Thoracic aorta (tissue), 2 donors: ENCODE data around the gene TBC1D23. TPM values are rescaled to one million over a fixed set of nuclear protein-coding genes. Genes with fewer than 3 reads are reported as not detected.

Source experiments
- ATAC-seq: fragments of 150-250 bp; one replicate; pipeline ENCODE4 v1.8.0; 2017; ENCODE audit warnings: low read depth; ENCODE audit not compliant: insufficient number of reproducible peaks, low FRiP score
- DNase-seq: peaks from one replicate; pipeline ENCODE4 v3.0.0-alpha.2; 2020; ENCODE audit warnings: low spot score
- H3K27ac ChIP-seq, 2 donors: fragments of 200-600 bp; sonication (generic); 1 replicate in 1 of 2; 2 replicates in 1 of 2; pipeline ENCODE4 v1.5.1; 2016; ENCODE audit warnings: mild to moderate bottlenecking in 2 of 2, moderate library complexity in 2 of 2
- H3K27me3 ChIP-seq: fragments of 200-600 bp; sonication (generic); replicated peaks from 2 replicates; pipeline ENCODE4 v1.6.0; 2016; ENCODE audit warnings: mild to moderate bottlenecking; ENCODE audit not compliant: insufficient read depth
- H3K36me3 ChIP-seq: fragments of 200-600 bp; sonication (generic); one replicate; pipeline ENCODE4 v1.5.1; 2016
- H3K4me1 ChIP-seq, 2 donors: fragments of 200-600 bp; sonication (generic); 1 replicate in 1 of 2; 2 replicates in 1 of 2; pipeline versions ENCODE4 v1.5.1 to v1.6.0; 2016; ENCODE audit warnings: low read depth in 2 of 2, mild to moderate bottlenecking in 1 of 2; ENCODE audit not compliant: control insufficient read depth in 1 of 2
- H3K4me3 ChIP-seq: fragments of 200-600 bp; sonication (generic); 2 replicates; pipeline ENCODE4 v1.5.1; 2016; ENCODE audit warnings: mild to moderate bottlenecking
- H3K9me3 ChIP-seq: fragments of 200-600 bp; sonication (generic); 2 replicates; pipeline ENCODE4 v1.5.1; 2016
- total RNA-seq, 2 donors: library from RNA; depleted of rRNA; stranded (reverse); fragments of >200 nt; gene quantifications; one replicate each; pipeline versions ENCODE4 v1.1.0 to v1.2.3, GENCODE V29; 2016
- TF ChIP-seq, protein P1 (sequence below): fragments of 200-600 bp; sonication (generic); IDR thresholded peaks from one replicate; pipeline ENCODE4 v1.5.1; 2019; ENCODE audit warnings: antibody characterized with exemption

The TBC1D23 gene
- total RNA-seq, 2 donors from 2014 or later, result 22.6 to 53.3 TPM

DNA sequence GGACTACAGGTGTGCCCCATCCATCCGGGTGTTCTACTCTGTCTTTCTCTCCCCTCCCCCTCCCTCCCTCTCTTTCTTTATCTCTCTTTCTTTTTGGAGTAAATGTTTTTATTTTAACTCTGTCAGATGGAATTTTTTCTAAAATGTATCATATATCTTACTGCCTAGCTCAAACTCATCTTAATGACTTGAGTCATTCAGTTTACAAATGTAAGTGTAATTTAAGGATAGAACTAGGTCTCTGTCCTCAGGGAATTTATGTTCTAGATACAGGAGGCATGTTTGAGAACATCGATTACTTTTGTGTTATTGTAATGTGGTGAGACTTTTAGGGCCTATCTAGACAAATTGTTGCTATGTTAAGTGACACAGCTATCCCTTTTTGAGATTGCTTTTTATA, 3.5 kb downstream of the TBC1D23 start:
- H3K27me3 ChIP-seq, result no peaks in the 10 kb centered on the region
- ATAC-seq (no peak), DNase-seq (no peak)
- no peak overlapping the region for H3K27ac ChIP-seq
- H3K4me3 ChIP-seq, result no peak overlapping the region
- peaks cover 45 to 65% of the 10 kb centered on the region in 2 donors for H3K4me1 ChIP-seq
- TF ChIP-seq, protein P1, sequence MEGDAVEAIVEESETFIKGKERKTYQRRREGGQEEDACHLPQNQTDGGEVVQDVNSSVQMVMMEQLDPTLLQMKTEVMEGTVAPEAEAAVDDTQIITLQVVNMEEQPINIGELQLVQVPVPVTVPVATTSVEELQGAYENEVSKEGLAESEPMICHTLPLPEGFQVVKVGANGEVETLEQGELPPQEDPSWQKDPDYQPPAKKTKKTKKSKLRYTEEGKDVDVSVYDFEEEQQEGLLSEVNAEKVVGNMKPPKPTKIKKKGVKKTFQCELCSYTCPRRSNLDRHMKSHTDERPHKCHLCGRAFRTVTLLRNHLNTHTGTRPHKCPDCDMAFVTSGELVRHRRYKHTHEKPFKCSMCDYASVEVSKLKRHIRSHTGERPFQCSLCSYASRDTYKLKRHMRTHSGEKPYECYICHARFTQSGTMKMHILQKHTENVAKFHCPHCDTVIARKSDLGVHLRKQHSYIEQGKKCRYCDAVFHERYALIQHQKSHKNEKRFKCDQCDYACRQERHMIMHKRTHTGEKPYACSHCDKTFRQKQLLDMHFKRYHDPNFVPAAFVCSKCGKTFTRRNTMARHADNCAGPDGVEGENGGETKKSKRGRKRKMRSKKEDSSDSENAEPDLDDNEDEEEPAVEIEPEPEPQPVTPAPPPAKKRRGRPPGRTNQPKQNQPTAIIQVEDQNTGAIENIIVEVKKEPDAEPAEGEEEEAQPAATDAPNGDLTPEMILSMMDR, result no peak
- no peaks in the 10 kb centered on the region for H3K36me3 ChIP-seq
- H3K9me3 ChIP-seq, result no peaks in the 10 kb centered on the region

DNA sequence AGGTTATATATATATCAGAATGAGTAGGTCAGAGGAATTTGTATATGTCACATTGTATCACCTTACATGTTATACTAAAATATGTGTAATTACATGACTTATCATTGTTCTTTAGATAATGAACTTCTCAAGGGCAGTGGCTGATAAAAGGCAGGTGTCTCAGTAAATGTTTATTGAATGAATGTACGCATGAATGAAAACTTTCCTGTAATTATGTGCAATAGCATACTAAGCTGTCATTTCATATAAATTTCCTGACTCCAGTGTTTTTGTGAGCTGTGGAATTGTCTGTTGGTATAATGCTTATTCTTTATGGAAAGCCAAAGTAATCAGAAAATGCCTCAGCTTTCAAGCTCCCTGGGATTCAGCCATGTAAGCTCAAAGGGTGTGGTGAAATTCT, 4.2 kb downstream of the TBC1D23 start:
- Histone ChIP-seq H3K27ac (no peak overlapping the region), H3K4me1 (peaks cover 42 to 61% of the 10 kb centered on the region in 2 donors), H3K27me3 (no peaks in the 10 kb centered on the region), H3K9me3 (no peaks in the 10 kb centered on the region), H3K36me3 (no peaks in the 10 kb centered on the region), H3K4me3 (no peak overlapping the region)
- ATAC-seq, result no peak
- TF ChIP-seq, protein P1, result no peak
- no peak for DNase-seq

GRCh38 chr3:100266531-100266930, 5.7 kb downstream of the TBC1D23 start:
- H3K4me1 ChIP-seq, result peaks cover 42 to 59% of the 10 kb centered on the region in 2 donors
- no peaks in the 10 kb centered on the region for H3K9me3 ChIP-seq
- H3K27me3 ChIP-seq, result no peaks in the 10 kb centered on the region
- ATAC-seq (no peak), DNase-seq (no peak)
- no peaks in the 10 kb centered on the region for H3K36me3 ChIP-seq
- H3K4me3 ChIP-seq, result no peak overlapping the region
- no peak overlapping the region for H3K27ac ChIP-seq
- TF ChIP-seq, protein P1, result no peak

DNA sequence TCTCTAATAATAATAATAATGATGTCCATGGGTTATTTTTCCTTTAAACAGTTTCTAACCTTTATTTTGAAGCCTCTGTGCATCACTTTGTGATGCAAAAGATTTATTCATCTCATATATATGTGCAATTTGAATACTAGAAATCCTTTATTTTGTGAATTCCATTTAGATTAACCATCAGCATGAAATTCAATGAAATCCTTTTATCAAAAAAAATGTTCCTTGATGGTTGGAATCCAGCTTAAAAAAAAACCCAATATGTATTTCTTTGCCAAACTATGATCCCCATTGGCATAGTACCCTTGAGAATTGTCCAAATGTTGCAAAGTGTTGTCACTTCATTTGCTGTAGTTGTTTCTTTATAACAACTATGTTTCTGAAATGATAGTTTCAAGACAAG, 7.4 kb downstream of the TBC1D23 start:
- Histone ChIP-seq H3K4me1 (peaks cover 31 to 45% of the 10 kb centered on the region in 2 donors), H3K27ac (no peak overlapping the region), H3K4me3 (no peak overlapping the region), H3K27me3 (no peaks in the 10 kb centered on the region), H3K9me3 (no peaks in the 10 kb centered on the region), H3K36me3 (no peaks in the 10 kb centered on the region)
- no peak for ATAC-seq
- TF ChIP-seq, protein P1, result no peak
- DNase-seq, result no peak

- TF ChIP-seq, protein P1, result no peak
- Histone ChIP-seq H3K27ac (no peak overlapping the region), H3K27me3 (no peaks in the 10 kb centered on the region), H3K36me3 (no peaks in the 10 kb centered on the region), H3K9me3 (no peaks in the 10 kb centered on the region), H3K4me3 (no peak overlapping the region), H3K4me1 (peaks cover 27 to 42% of the 10 kb centered on the region in 2 donors)
- ATAC-seq (no peak), DNase-seq (no peak)
Observed at GRCh38 chr3:100269001-100269400, 8.2 kb downstream of the TBC1D23 start.
